ENCODE results near the gene CXCR6. TPM values are rescaled to one million over a fixed set of nuclear protein-coding genes. Genes with fewer than 3 reads are reported as not detected.

Gene CXCR6
- total RNA-seq, 1 donor from 2014 or later: not detected

- Histone ChIP-seq H3K4me3 (no peak overlapping the region), H3K79me2 (ENCODE audit: low read depth) (no peaks in the 10 kb centered on the region), H2AFZ (replicated peaks) (no peak overlapping the region), H3K4me1 (no peaks in the 10 kb centered on the region), H3K9ac (no peak overlapping the region), H3K36me3 (no peaks in the 10 kb centered on the region), H3K9me3 (ENCODE audit: low read depth) (no peaks in the 10 kb centered on the region), H3K27me3 (no peaks in the 10 kb centered on the region), H3K27ac (no peak overlapping the region), H3F3A (ENCODE audit: low read depth) (no peaks in the 10 kb centered on the region), H4K20me1 (ENCODE audit: low read depth) (no peaks in the 10 kb centered on the region), H3K4me2 (no peak overlapping the region)
- no peak for DNase-seq (ENCODE audit: low spot score)
- Mint-ChIP-seq H3K4me1 (no peaks in the 10 kb centered on the region), H3K9me3 (no peaks in the 10 kb centered on the region), H3K36me3 (peaks cover 17% of the 10 kb centered on the region), H3K27ac (no peak overlapping the region), H3K27me3 (ENCODE audit: insufficient read depth, low read depth) (no peaks in the 10 kb centered on the region), H3K4me3 (no peak overlapping the region)
- TF ChIP-seq EZH2phosphoT487 (IDR thresholded peaks at IDR 0.05) (no peak), CTCF (IDR thresholded peaks at IDR 0.05) (no peak)
These were observed 25.4 kb downstream of the CXCR6 start for GRCh38 chr3:45968706-45969105.

- Mint-ChIP-seq H3K4me3 (no peak overlapping the region), H3K27me3 (ENCODE audit: insufficient read depth, low read depth) (no peaks in the 10 kb centered on the region), H3K36me3 (peaks cover 13% of the 10 kb centered on the region), H3K4me1 (no peaks in the 10 kb centered on the region), H3K27ac (no peak overlapping the region), H3K9me3 (no peaks in the 10 kb centered on the region)
- H3K9me3 ChIP-seq (ENCODE audit: low read depth): no peaks in the 10 kb centered on the region
- H3K27ac ChIP-seq: no peak overlapping the region
- H3F3A ChIP-seq (ENCODE audit: low read depth): no peaks in the 10 kb centered on the region
- no peak overlapping the region for H3K9ac ChIP-seq
- H3K4me2 ChIP-seq: no peak overlapping the region
- H3K36me3 ChIP-seq: no peaks in the 10 kb centered on the region
- H3K27me3 ChIP-seq: no peaks in the 10 kb centered on the region
- DNase-seq (ENCODE audit: low spot score): no peak
- no peak overlapping the region for H3K4me3 ChIP-seq
- no peak overlapping the region for H2AFZ ChIP-seq (replicated peaks)
- no peaks in the 10 kb centered on the region for H3K4me1 ChIP-seq
- no peaks in the 10 kb centered on the region for H3K79me2 ChIP-seq (ENCODE audit: low read depth)
- TF ChIP-seq EZH2phosphoT487 (IDR thresholded peaks at IDR 0.05): no peak
- no peak for TF ChIP-seq EZH2 (IDR thresholded peaks at IDR 0.05)
- no peak for TF ChIP-seq CTCF (IDR thresholded peaks at IDR 0.05)
- no peaks in the 10 kb centered on the region for H4K20me1 ChIP-seq (ENCODE audit: low read depth)
These were observed 25.9 kb downstream of the CXCR6 start for GRCh38 chr3:45969116-45969515.

- H3K36me3 ChIP-seq: no peaks in the 10 kb centered on the region
- no peaks in the 10 kb centered on the region for H3K79me2 ChIP-seq (ENCODE audit: low read depth)
- H3K4me1 Mint-ChIP-seq: no peaks in the 10 kb centered on the region
- no peak overlapping the region for H3K9ac ChIP-seq
- no peaks in the 10 kb centered on the region for H3K27me3 Mint-ChIP-seq (ENCODE audit: insufficient read depth, low read depth)
- no peaks in the 10 kb centered on the region for H4K20me1 ChIP-seq (ENCODE audit: low read depth)
- H2AFZ ChIP-seq (replicated peaks): no peak overlapping the region
- H3K4me1 ChIP-seq: no peaks in the 10 kb centered on the region
- H3F3A ChIP-seq (ENCODE audit: low read depth): no peaks in the 10 kb centered on the region
- no peak overlapping the region for H3K27ac Mint-ChIP-seq
- H3K4me2 ChIP-seq: no peak overlapping the region
- H3K4me3 ChIP-seq: no peak overlapping the region
- TF ChIP-seq EZH2 (IDR thresholded peaks at IDR 0.05) (no peak), CTCF (IDR thresholded peaks at IDR 0.05) (no peak), EZH2phosphoT487 (IDR thresholded peaks at IDR 0.05) (no peak)
- no peak overlapping the region for H3K27ac ChIP-seq
- H3K9me3 Mint-ChIP-seq: no peaks in the 10 kb centered on the region
- no peaks in the 10 kb centered on the region for H3K27me3 ChIP-seq
- H3K36me3 Mint-ChIP-seq: peaks cover 14% of the 10 kb centered on the region
- H3K4me3 Mint-ChIP-seq: no peak overlapping the region
- no peak for DNase-seq (ENCODE audit: low spot score)
- no peaks in the 10 kb centered on the region for H3K9me3 ChIP-seq (ENCODE audit: low read depth)
These were observed 26.7 kb downstream of the CXCR6 start for GRCh38 chr3:45969953-45970352.
